GM12891 (cell line): ENCODE measurements around the gene SPIRE2.

Source experiments
- DNase-seq: peaks from one replicate; pipeline ENCODE4 v3.0.0; 2011; ENCODE audit warnings: low spot score; ENCODE audit not compliant: insufficient read length
- FAIRE-seq: peaks from 2 replicates; lab custom pipeline; 2011; peaks lifted over from hg19 to GRCh38; lab: Jason Lieb, UNC
- PAX5 ChIP-seq: IDR thresholded peaks from 2 replicates; pipeline ENCODE4 v1.6.1; 2011; ENCODE audit warnings: low read length, moderate library complexity, mild to moderate bottlenecking; ENCODE audit not compliant: insufficient read depth, severe bottlenecking
- POLR2A ChIP-seq: IDR thresholded peaks from 2 replicates; pipeline ENCODE4 v1.6.1; 2011; ENCODE audit warnings: low read depth, low read length, control low read depth
- POLR2AphosphoS5 ChIP-seq: IDR thresholded peaks from 2 replicates; pipeline ENCODE4 v1.6.1; 2011; ENCODE audit warnings: low read depth, low read length, control low read depth
- POU2F2 ChIP-seq: IDR thresholded peaks from 2 replicates; pipeline ENCODE4 v1.6.1; 2011; ENCODE audit warnings: low read depth, mild to moderate bottlenecking, control low read depth, low read length, moderate library complexity
- SPI1 ChIP-seq: IDR thresholded peaks from 2 replicates; pipeline ENCODE4 v1.6.1; 2011; ENCODE audit warnings: low read depth, low read length, control low read depth
- TAF1 ChIP-seq: IDR thresholded peaks from 2 replicates; pipeline ENCODE4 v1.6.1; 2011; ENCODE audit warnings: low read depth, low read length, control low read depth

SPIRE2 gene

DNA sequence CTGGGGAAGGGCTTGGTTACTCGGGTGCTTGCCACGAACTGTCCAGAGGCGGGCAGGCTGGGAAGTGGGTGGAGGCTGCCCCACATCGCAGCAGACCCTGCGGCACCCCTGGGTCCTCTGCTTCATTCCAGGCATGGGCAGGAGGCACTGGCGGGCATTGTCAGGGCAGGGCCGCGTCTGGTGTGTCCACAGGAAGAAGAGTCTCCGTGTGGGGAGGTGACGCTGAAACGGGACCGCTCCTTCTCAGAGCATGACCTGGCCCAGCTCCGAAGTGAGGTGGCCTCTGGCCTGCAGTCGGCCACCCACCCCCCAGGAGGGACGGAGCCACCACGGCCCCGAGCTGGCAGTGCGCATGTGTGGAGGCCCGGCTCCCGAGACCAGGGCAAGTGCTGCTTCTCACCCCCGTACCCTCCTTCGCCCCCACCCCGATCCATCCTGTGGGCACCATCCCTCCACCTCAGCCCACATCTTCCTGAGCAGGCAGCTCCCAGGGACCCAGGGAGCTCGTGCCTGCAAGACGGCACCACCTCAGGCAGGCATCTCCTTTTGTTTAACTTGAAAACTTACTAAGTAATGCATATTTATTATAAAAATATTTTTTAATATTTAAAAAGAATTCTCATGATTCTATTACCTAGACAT, 30.8 kb downstream of the SPIRE2 start:
- FAIRE-seq (no peak), DNase-seq (no peak)
- TF ChIP-seq POLR2A: no peak
- TF ChIP-seq PAX5: no peak
- TF ChIP-seq TAF1: no peak
- no peak for TF ChIP-seq SPI1
- no peak for TF ChIP-seq POLR2AphosphoS5

DNA sequence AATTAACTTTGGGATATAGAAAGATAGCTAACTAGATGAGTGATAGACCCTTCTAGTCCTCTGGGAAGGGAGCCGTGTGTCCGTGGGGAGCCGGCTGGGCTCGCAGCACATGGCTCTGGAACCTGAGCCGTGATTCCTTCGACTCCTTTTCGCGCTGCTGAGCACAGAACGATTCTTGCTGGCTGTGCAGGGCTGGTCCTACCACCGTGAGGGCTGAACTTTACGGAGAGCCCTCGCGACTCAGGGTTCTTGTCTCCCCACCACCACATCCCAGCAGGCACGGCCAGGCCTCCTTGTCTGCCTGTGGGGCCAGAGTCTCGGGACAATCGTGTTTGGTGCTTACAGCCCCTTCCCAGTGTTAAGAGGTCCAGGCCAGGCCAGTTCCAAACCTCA, 31.3 kb downstream of the SPIRE2 start:
- DNase-seq (no peak), FAIRE-seq (no peak)
- TF ChIP-seq POLR2A: no peak
- TF ChIP-seq POU2F2: no peak
- TF ChIP-seq POLR2AphosphoS5: no peak
- no peak for TF ChIP-seq TAF1
- no peak for TF ChIP-seq SPI1
- TF ChIP-seq PAX5: no peak

DNA sequence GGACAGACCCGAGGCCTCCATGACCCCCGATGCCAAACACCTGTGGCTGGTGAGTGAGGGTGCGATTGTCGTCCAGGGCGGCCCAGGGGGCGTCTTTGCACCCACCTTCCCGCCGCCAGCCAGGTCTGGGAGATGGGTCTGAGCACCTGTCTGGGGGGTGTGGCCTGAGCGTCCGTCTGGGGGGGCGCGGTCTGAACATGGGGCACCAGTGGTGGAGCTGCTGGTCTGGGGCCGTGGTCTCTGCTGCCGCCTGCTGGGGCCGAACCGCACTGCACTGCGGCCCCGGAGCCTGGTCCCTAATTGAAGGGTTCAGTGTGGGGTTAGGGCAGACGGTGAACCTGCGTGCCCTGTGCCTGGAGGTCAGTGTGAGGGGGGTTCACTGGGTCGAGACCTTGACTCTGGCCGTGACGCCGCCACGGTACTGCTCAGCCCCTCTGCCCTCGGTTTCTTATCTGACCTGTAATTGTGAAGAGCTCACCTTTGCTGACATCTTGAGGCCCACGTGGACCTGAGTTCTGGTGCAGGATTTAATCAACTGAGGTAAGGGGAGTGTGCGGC, 32.6 kb downstream of the SPIRE2 start:
- DNase-seq (peak; percentile 96), FAIRE-seq (peak; percentile 93)
- TF ChIP-seq POLR2AphosphoS5 (no peak), TAF1 (no peak), POU2F2 (no peak), SPI1 (no peak), PAX5 (peak; percentile 9), POLR2A (no peak)

DNA sequence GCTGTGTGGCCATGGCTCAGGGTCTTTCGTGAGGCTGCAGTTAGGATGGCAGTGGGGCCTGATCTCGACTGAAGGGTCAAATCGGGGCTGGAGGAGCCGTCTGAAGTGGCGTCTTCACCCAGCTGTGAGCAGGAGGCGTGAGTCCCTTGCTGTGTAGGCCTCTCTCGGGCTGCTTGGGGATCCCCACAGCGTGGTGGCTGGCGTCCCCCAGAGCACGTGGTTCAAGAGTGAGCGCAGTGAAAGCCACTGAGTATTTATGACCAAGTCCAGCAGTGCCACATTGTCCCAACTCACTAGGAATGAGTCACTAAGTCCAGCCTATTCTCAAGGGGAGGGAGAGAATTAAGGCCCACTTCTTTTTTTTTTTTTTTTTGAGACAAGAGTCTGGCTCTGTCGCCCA, 33.4 kb downstream of the SPIRE2 start:
- FAIRE-seq (no peak), DNase-seq (no peak)
- TF ChIP-seq POU2F2: no peak
- TF ChIP-seq PAX5: no peak
- no peak for TF ChIP-seq POLR2A
- no peak for TF ChIP-seq SPI1
- no peak for TF ChIP-seq TAF1
- no peak for TF ChIP-seq POLR2AphosphoS5

DNA sequence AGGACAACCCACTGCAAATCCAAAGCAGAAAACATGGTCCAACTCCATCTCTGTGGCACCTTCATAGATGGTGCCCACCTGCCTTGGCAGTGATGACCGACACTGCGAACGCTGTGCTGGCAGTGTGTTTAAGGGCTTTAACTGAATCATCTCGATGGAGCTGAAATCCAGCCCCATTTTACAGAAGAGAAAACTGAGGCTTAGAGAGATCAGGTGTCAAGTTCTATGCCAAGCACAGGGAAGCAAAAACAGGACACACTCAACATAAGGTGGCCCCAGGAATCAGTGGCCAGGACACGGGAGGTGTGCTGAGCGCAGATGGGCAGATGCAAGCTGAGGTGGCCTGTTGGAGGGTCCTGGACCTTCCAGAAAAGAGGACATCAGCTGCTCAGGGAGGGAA, 34.5 kb downstream of the SPIRE2 start:
- FAIRE-seq (peak; percentile 63), DNase-seq (no peak)
- no peak for TF ChIP-seq TAF1
- TF ChIP-seq POU2F2: no peak
- TF ChIP-seq POLR2A: no peak
- TF ChIP-seq SPI1: no peak
- no peak for TF ChIP-seq POLR2AphosphoS5
- TF ChIP-seq PAX5: no peak

DNA sequence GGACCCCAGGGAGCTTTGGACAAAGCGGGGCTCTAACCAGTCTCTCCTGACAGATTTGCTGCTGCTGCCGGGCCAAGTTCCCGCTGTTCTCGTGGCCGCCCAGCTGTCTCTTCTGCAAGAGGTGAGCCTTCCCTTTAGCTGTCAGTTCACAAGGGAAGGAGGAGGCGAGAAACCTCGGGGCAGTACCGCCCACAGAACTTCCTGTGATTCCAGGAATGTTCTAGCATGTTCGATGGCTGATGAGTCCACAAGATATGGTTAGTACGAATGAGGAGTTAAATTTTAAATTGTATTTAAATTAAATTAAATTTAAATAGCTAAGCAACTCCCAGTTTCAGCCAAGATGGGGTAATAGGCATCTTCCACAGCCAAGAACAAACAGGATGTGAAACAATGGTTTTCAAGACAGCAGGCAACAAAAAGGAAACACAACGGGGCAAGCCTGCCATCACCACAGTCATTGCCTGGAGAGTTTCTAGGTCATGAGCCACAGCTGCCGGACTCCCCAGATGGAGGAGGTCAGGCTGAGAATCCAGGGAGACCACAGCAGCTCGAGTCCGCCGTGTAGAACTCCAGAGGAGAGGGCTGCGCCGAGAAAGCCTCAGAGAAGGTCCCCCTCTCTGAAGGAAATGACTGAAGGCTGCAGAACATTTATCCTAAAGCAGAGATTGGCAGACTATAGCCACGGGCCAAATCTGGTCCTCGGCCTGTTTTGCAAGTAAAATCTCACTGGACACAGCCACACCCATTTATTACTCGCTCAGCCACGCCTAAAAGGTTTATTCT, 35.7 kb downstream of the SPIRE2 start:
- DNase-seq (no peak), FAIRE-seq (peak; percentile 94)
- TF ChIP-seq SPI1: peak; percentile 82
- TF ChIP-seq POLR2AphosphoS5: no peak
- no peak for TF ChIP-seq TAF1

DNA sequence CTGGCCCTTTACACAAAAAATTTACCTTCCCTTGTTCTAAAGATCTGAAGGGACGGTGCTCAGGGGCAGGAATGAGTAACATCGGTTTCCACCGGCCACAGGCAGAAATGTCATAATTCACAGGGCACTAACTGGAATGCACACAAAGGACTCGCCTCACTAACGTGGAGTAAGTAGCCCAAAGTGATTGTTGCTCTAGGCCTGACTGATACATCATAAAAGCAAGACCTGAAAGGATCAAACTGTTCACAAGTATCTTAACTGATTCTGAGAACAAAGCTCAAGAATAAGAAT, 36.2 kb downstream of the SPIRE2 start:
- TF ChIP-seq TAF1: no peak
- no peak for TF ChIP-seq POLR2AphosphoS5
- TF ChIP-seq SPI1: no peak
- TF ChIP-seq POLR2A: no peak
- no peak for TF ChIP-seq PAX5
- TF ChIP-seq POU2F2: no peak
- FAIRE-seq: no peak
- no peak for DNase-seq

DNA sequence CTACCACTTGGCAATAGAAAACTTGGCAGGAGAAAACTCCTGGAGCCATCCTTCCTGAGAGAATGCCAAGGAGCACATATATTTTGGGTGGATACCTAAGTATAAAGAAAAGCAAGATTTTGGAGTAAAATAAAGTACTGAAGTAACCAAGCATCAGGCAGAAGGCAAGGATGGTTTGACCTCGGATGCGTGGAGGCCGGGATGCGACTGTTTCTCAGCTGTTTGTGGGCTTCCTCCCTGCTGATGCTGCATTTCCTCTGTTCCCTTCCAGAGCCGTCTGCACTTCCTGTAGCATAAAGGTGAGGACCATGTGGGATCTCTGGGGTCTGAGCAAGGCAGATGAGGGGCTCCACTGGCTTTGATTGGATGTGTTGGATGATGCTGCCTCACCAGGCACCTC, 39.6 kb downstream of the SPIRE2 start:
- DNase-seq (no peak), FAIRE-seq (no peak)
- TF ChIP-seq PAX5 (no peak), POU2F2 (no peak), POLR2AphosphoS5 (no peak)

DNA sequence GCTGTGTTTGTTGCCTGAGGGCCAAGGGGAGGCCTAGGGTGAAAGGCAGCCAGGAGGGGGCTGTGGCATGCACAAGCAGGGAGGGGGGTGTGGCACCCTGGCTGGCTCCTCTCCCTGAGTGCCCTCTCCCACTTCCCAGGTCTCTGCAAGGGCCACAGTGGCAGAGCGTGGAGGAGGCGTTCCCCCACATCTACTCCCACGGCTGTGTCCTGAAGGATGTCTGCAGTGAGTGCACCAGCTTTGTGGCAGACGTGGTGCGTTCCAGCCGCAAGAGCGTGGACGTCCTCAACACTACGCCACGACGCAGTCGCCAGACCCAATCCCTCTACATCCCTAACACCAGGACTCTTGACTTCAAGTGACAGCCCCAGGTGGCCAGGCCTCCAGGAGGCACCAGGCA, 41.6 kb downstream of the SPIRE2 start:
- no peak for DNase-seq
- TF ChIP-seq SPI1: no peak
- TF ChIP-seq POU2F2: no peak
- TF ChIP-seq POLR2A: no peak
- no peak for TF ChIP-seq PAX5
- no peak for TF ChIP-seq POLR2AphosphoS5
- no peak for TF ChIP-seq TAF1
- no peak for FAIRE-seq

DNA sequence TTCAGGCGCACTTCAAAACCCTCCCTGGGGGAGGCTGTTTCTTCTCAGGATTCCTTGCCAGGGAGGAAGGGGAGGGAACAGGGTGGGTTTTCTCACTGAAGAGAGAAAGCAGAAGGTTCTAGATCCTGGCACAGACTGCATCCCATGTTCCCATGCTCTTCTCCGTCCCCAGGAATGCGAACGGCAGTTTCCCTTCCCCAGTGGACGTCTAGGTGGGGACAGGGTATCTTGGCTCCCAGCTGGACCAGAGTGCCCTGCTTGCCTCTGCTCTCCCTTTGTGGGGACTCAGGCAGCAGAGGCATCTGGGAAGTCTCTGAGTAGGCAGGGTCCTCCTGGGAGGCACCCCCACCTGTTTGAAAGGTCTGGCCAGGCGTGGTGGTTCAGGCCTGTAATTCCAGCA, 42.2 kb downstream of the SPIRE2 start:
- TF ChIP-seq POLR2A (no peak), PAX5 (no peak), SPI1 (no peak), POLR2AphosphoS5 (no peak), TAF1 (no peak), POU2F2 (no peak)
- FAIRE-seq (no peak), DNase-seq (no peak)

DNA sequence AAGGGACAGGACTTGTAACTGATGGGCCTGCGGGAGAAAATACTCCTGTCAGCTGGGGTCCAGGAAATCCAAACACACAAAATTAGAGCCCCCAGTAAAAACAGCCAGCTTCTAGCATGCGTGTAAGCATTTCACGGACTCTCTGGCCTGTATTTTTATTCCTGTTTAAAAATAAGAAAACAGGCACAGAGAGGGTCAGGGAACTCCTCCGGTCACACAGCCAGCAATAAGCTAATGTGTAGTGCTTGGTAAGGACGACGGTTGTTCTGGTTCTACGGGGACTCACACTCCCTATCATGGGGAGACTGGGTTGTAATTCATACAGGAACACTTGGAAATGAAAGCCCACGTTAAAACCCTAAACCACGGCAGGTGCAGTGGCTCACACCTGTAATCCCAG, 43.6 kb downstream of the SPIRE2 start:
- no peak for DNase-seq
- no peak for TF ChIP-seq POLR2AphosphoS5
- no peak for TF ChIP-seq POLR2A
- TF ChIP-seq TAF1: no peak
- no peak for TF ChIP-seq PAX5
- no peak for TF ChIP-seq SPI1
- no peak for TF ChIP-seq POU2F2
- no peak for FAIRE-seq
